Right ventricle myocardium superior (tissue), 1 donor: ENCODE measurements around the gene P3H4. TPM values are rescaled to one million over a fixed set of nuclear protein-coding genes. Genes with fewer than 3 reads are reported as not detected.

ENCODE experiments used
- ATAC-seq: fragments of 200-7000 bp; cut with Tn5 transposase; one replicate; pipeline ENCODE4 v1.9.1; 2020; ENCODE audit warnings: mild to moderate bottlenecking; ENCODE audit not compliant: poor library complexity
- DNase-seq: peaks from one replicate; pipeline ENCODE4 v3.0.0-alpha.2; 2020
- intact Hi-C: fragments of 100-400 bp; cut with DNase I; formaldehyde crosslinking; loops from one replicate; pipeline ENCODE4 v1.11.2; 2022
- total RNA-seq: library from RNA; stranded (reverse); fragmentation: NEBNext Ultra II Directional; extraction: Animal tissue kit (Norgen Biotek cat#: 25700); gene quantifications from one replicate; pipeline ENCODE4 v1.2.1, GENCODE V29; 2021
- donor health status: DM: no; HTN: yes; CAD: no; lungs with severe emphysema.

Gene P3H4
- total RNA-seq, 1 donor from 2014 or later = 6.7 TPM

- DNase-seq (peak; percentile 7), ATAC-seq (no peak)
- intact Hi-C loops = no loop called here
Measured at GRCh38 chr17:41823580-41823979, 11.8 kb upstream of the P3H4 start.

GRCh38 chr17:41823141-41823524 lies 11.4 kb upstream of the P3H4 start:
- intact Hi-C loops = no loop called here
- no peak for DNase-seq
- ATAC-seq = no peak

- no peak for DNase-seq
- ATAC-seq = no peak
- intact Hi-C loops = no loop called here
Measured at GRCh38 chr17:41822216-41823140, 10.7 kb upstream of the P3H4 start.

GRCh38 chr17:41821776-41822175 lies 10.0 kb upstream of the P3H4 start:
- no peak for DNase-seq
- intact Hi-C loops = no loop called here
- no peak for ATAC-seq

GRCh38 chr17:41818024-41818423 lies 6.3 kb upstream of the P3H4 start:
- peak; percentile 36 for DNase-seq
- ATAC-seq = no peak
- intact Hi-C loops = no loop called here

GRCh38 chr17:41816637-41817320 lies 5.0 kb upstream of the P3H4 start:
- intact Hi-C loops = no loop called here
- DNase-seq = no peak
- ATAC-seq = no peak

GRCh38 chr17:41814195-41814594 lies 2.4 kb upstream of the P3H4 start:
- DNase-seq (no peak), ATAC-seq (no peak)
- intact Hi-C loops = no loop called here

GRCh38 chr17:41813699-41814124 lies 2.0 kb upstream of the P3H4 start:
- ATAC-seq = no peak
- intact Hi-C loops = no loop called here
- no peak for DNase-seq

- no peak for ATAC-seq
- intact Hi-C loops = no loop called here
Measured at GRCh38 chr17:41813152-41813680, 1.5 kb upstream of the P3H4 start.

GRCh38 chr17:41812381-41813151 lies 817 bp upstream of the P3H4 start, which contains the start of gene FKBP10:
Gene FKBP10, plus strand, starts transcription at chr17:41813004. Its CDS starts 31 bp downstream, at chr17:41813035.
- peak; percentile 72 for DNase-seq
- peak; percentile 51 for ATAC-seq
- intact Hi-C loops = no loop called here

More at GRCh38 chr17:41813152-41813680, 1.5 kb upstream of the P3H4 start:
- DNase-seq = no peak

GRCh38 chr17:41810659-41811548 lies 845 bp downstream of the P3H4 start:
- intact Hi-C loops = no loop called here
- DNase-seq (no peak), ATAC-seq (peak; percentile 1)

GRCh38 chr17:41806685-41807445 lies 4.9 kb downstream of the P3H4 start:
- intact Hi-C loops = no loop called here
- DNase-seq (no peak), ATAC-seq (no peak)

GRCh38 chr17:41803049-41804020 lies 8.4 kb downstream of the P3H4 start:
- ATAC-seq (no peak), DNase-seq (no peak)
- intact Hi-C loops = no loop called here

GRCh38 chr17:41801374-41802271 lies 10.1 kb downstream of the P3H4 start:
- intact Hi-C loops = loop anchor here (1.0 kb wide), 1 partner anchor 64 kb away; no protein-coding TSS in a partner anchor
- DNase-seq (peak; percentile 91), ATAC-seq (peak; percentile 92)
